ENCODE data around the gene SEC16A. TPM values are rescaled to one million over a fixed set of nuclear protein-coding genes. Genes with fewer than 3 reads are reported as not detected.

Gene SEC16A
- total and polyA plus RNA-seq, 7 experiments from 2014 or later, result 25.4 to 88.5 (median 83.0) TPM

DNA sequence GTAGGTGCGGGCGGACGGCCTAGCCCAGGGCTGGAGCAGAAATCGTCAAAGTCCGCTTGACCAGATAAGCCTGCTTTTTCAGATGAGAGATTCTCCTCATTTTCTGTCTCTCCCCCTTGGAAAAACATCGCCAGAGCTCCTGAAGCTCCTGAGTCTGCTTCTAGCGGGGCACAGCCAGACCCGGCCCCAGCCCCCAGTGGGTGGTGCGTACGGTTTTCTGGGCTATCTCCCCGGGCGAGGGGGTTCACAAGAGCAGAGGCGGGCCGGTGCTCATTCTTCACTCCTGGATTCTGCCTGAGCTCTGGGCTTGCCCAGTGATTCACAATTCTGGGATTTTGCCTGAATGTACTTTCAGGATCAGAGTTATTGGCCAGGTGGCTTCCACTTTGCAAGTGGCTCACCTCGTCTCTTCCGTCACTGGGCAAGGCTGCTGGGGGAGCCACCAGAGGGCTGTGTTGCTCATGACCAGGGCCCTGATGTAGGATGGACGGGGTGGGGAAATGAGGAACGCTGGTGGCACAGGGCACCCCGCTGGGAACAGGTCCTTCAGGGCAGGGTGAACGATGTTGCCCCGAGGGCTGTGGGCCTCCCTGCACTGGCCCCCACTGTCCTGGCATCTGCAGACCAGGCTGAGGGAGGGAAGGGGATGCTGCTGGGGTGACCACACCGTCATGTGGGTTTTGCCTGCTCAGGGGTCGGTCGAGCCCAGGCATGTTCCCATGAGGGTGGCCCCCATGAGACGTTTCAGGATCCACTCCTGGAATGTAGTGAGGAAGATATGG, 6.3 kb downstream of the SEC16A start:
- no peak for ATAC-seq
- Mint-ChIP-seq H3K27me3 (no peaks in the 10 kb centered on the region), H3K36me3 (peaks cover 0 to 21% (median 4%) of the 10 kb centered on the region in 5 donors), H3K4me3 (no peak overlapping the region), H3K9me3 (no peaks in the 10 kb centered on the region), H3K4me1 (peaks cover 12 to 40% (median 30%) of the 10 kb centered on the region in 7 donors), H3K27ac (peak overlapping the region in 1 of 9 donors; percentile 25)
- CTCF ChIA-PET, result no interaction called here
- intact Hi-C loops (cut with micrococcal nuclease), result no loop called here
- no peak overlapping the region for H3K4me3 ChIP-seq (ENCODE audit: low read length)
- H3K9me3 ChIP-seq (ENCODE audit: control insufficient read depth in 2 of 3, low read length in 3 of 3), result no peaks in the 10 kb centered on the region
- peaks cover 11 to 12% of the 10 kb centered on the region in 2 donors for H3K4me1 ChIP-seq (ENCODE audit: control insufficient read depth in 2 of 2, insufficient read depth in 2 of 2, low read length in 2 of 2)
- POLR2A ChIA-PET, result no interaction called here
- H3K27ac ChIP-seq (ENCODE audit: low read depth, low read length), result no peak overlapping the region
- no peaks in the 10 kb centered on the region for H3K27me3 ChIP-seq (ENCODE audit: control insufficient read depth in 2 of 2, insufficient read depth in 2 of 2, low read length in 2 of 2)
- no peak for DNase-seq
- H3K36me3 ChIP-seq (ENCODE audit: control insufficient read depth in 2 of 3, insufficient read depth in 3 of 3, low read length in 3 of 3), result peaks cover 3 to 67% (median 16%) of the 10 kb centered on the region in 3 experiments

DNA sequence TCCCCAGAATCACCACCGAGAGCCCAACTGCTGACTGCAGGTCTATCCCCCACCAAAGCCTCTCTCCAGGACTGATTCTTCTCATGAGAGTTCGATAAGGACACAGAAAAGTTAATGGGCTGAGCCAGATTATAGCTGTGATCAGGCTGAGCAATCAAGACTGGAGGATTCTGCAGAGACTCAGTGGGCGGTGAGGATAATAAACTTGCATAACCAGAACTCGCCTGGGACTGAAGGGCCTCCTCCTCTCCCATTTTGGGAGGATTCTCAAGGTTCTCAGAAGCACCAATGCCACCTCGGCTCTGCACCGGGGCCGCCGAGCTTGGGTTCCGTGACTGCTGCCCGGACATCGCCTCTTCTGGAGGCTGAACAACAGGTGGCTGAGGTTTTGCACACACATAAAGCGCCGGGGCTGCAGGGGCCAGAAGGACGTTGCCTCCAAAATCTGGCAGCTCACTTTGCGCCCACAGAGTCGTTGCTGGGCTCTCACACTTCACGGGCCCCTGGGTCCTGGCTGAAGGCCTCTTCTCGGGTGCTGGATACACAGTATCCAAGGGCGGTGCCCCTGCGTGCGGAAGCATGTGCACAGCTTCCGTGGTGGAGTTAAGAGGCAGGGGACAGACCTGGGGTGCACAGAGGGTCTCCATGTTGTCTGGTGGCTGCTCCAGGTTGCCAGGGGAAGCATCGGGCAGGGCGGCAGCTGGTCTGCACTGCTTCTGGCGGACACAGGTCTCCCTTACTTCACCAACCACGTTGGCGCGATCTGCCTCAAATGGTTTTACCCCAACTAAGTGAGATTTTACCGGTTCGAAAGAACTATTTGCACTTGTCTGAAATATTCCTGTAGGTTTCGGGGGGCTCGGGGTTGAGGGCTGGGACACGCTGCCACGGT, 7.6 kb downstream of the SEC16A start:
- Histone ChIP-seq H3K4me1 (ENCODE audit: control insufficient read depth in 2 of 2, insufficient read depth in 2 of 2, low read length in 2 of 2) (peaks cover 2 to 6% of the 10 kb centered on the region in 2 donors), H3K9me3 (ENCODE audit: control insufficient read depth in 2 of 3, low read length in 3 of 3) (no peaks in the 10 kb centered on the region), H3K27ac (ENCODE audit: low read depth, low read length) (no peak overlapping the region), H3K4me3 (ENCODE audit: low read length) (no peak overlapping the region), H3K27me3 (ENCODE audit: control insufficient read depth in 2 of 2, insufficient read depth in 2 of 2, low read length in 2 of 2) (no peaks in the 10 kb centered on the region), H3K36me3 (ENCODE audit: control insufficient read depth in 2 of 3, insufficient read depth in 3 of 3, low read length in 3 of 3) (peaks cover 13 to 80% (median 24%) of the 10 kb centered on the region in 3 experiments)
- Mint-ChIP-seq H3K4me3 (no peak overlapping the region), H3K4me1 (peaks cover 9 to 28% (median 22%) of the 10 kb centered on the region in 7 donors), H3K9me3 (no peaks in the 10 kb centered on the region), H3K27ac (no peak overlapping the region), H3K36me3 (peaks cover 0 to 21% (median 4%) of the 10 kb centered on the region in 5 donors), H3K27me3 (no peaks in the 10 kb centered on the region)
- DNase-seq (no peak), ATAC-seq (no peak)
- ChIA-PET CTCF (interaction anchor here (0.9 kb wide), 1 partner anchor 14 kb away, joined by 7 read pairs; no protein-coding TSS in a partner anchor), POLR2A (interaction anchor here (0.9 kb wide), 1 partner anchor 10 kb away, joined by 3 read pairs; no protein-coding TSS in a partner anchor)
- intact Hi-C loops (cut with micrococcal nuclease), result no loop called here

DNA sequence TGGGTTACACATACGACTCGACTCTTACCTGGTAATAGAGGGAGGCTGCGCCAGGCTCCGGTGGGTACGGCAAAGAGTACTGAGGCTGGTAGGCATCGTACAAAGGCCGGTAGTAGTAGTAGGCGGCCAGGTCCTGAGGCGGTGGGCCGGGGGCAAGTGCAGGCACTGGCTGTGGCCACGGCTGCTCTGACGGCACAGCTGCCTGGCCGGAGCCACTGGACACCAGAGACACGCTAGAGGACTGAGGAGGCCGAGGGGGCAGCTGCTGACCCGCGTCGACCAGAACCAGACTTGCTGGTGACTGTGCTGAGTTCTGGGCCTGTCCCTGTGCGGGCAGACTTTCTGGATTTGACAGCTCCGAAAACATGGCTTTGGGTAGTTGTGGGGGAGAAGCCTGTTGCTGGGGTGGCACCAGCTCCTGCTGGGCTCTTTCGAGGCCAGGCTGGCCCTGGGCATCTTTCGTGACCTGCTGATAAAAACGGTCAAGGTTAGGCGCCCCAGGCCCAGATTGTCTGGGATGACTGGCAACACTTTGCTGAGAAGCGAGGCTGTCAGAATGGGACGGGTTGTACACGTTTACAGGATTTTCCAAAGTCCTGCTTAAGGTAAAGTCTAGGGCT, 8.7 kb downstream of the SEC16A start:
- Histone ChIP-seq H3K9me3 (ENCODE audit: control insufficient read depth in 2 of 3, low read length in 3 of 3) (no peaks in the 10 kb centered on the region), H3K4me1 (ENCODE audit: control insufficient read depth in 2 of 2, insufficient read depth in 2 of 2, low read length in 2 of 2) (no peaks in the 10 kb centered on the region), H3K36me3 (ENCODE audit: control insufficient read depth in 2 of 3, insufficient read depth in 3 of 3, low read length in 3 of 3) (peaks cover 18 to 91% (median 29%) of the 10 kb centered on the region in 3 experiments), H3K4me3 (ENCODE audit: low read length) (no peak overlapping the region), H3K27ac (ENCODE audit: low read depth, low read length) (no peak overlapping the region), H3K27me3 (ENCODE audit: control insufficient read depth in 2 of 2, insufficient read depth in 2 of 2, low read length in 2 of 2) (no peaks in the 10 kb centered on the region)
- H3K27ac Mint-ChIP-seq, result no peak overlapping the region
- H3K36me3 Mint-ChIP-seq, result peaks cover 0 to 26% (median 4%) of the 10 kb centered on the region in 5 donors
- H3K4me3 Mint-ChIP-seq, result no peak overlapping the region
- ChIA-PET CTCF (no interaction called here), POLR2A (no interaction called here)
- intact Hi-C loops (cut with micrococcal nuclease), result no loop called here
- H3K4me1 Mint-ChIP-seq, result peaks cover 5 to 17% (median 15%) of the 10 kb centered on the region in 7 donors
- H3K9me3 Mint-ChIP-seq, result no peaks in the 10 kb centered on the region
- ATAC-seq (no peak), DNase-seq (no peak)
- no peaks in the 10 kb centered on the region for H3K27me3 Mint-ChIP-seq

DNA sequence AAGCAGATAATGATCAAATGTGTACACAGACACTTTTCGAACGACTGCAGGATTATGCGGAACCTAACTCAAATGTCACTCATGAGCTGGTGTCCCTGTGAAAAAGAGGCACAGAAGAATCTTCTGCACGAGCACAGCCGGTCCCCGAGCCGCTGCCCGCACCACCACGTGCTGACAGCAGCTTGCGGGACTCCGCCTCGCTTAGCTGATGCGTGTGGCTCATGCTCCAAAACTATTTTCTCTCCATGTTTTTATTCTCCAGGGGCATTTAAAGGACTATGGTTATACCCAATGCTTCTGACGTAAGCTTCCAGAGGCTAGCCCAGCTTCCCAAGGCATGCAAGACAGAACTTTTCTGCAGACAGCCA, 9.5 kb downstream of the SEC16A start:
- Histone ChIP-seq H3K27me3 (ENCODE audit: control insufficient read depth in 2 of 2, insufficient read depth in 2 of 2, low read length in 2 of 2) (no peaks in the 10 kb centered on the region), H3K36me3 (ENCODE audit: control insufficient read depth in 2 of 3, insufficient read depth in 3 of 3, low read length in 3 of 3) (peaks cover 18 to 95% (median 29%) of the 10 kb centered on the region in 3 experiments), H3K27ac (ENCODE audit: low read depth, low read length) (no peak overlapping the region), H3K9me3 (ENCODE audit: control insufficient read depth in 2 of 3, low read length in 3 of 3) (no peaks in the 10 kb centered on the region), H3K4me3 (ENCODE audit: low read length) (no peak overlapping the region), H3K4me1 (ENCODE audit: control insufficient read depth in 2 of 2, insufficient read depth in 2 of 2, low read length in 2 of 2) (no peaks in the 10 kb centered on the region)
- CTCF ChIA-PET, result no interaction called here
- Mint-ChIP-seq H3K36me3 (peaks cover 0 to 23% (median 0%) of the 10 kb centered on the region in 5 donors), H3K4me3 (no peak overlapping the region), H3K9me3 (no peaks in the 10 kb centered on the region), H3K27ac (no peak overlapping the region), H3K27me3 (no peaks in the 10 kb centered on the region), H3K4me1 (peaks cover 3 to 9% (median 7%) of the 10 kb centered on the region in 7 donors)
- ATAC-seq (no peak), DNase-seq (no peak)
- POLR2A ChIA-PET, result no interaction called here
- intact Hi-C loops (cut with micrococcal nuclease), result no loop called here

DNA sequence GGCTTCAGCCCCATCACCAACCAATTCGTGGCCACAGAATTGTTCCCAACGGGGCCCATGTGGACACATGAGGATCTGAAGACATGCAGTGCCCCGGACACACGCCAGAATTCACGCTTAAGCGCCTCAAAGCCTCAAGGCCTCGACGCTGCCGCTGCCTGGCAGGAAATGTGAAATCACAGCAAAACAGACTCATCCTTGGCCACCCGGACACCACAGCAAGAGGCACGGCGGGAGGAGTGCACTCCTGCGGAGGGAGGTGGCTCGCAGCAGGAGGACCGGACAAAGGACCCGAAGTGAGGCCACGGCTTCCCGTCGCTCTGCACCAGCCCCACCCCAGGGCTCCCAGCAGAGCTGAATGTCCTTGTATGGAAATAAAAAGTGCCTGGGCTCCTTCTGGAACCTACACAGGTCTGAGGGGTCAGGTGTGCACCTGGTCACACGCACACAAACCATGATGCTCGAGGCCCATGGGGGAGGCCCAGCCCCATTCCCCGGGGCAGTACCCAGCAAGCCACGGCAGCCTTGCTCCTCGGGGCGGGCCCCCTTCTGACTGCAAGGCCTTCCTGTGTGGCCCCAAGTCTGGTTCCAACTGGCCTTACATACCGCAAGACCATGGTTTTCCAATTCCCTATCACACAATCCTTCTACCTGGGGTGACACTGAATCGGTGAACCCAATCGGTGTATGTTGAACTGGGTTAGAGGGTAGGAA, 10.0 kb downstream of the SEC16A start:
- H3K4me3 Mint-ChIP-seq, result no peak overlapping the region
- Histone ChIP-seq H3K27ac (ENCODE audit: low read depth, low read length) (no peak overlapping the region), H3K36me3 (ENCODE audit: control insufficient read depth in 2 of 3, insufficient read depth in 3 of 3, low read length in 3 of 3) (peaks cover 18 to 96% (median 29%) of the 10 kb centered on the region in 3 experiments), H3K27me3 (ENCODE audit: control insufficient read depth in 2 of 2, insufficient read depth in 2 of 2, low read length in 2 of 2) (no peaks in the 10 kb centered on the region), H3K9me3 (ENCODE audit: control insufficient read depth in 2 of 3, low read length in 3 of 3) (no peaks in the 10 kb centered on the region), H3K4me1 (ENCODE audit: control insufficient read depth in 2 of 2, insufficient read depth in 2 of 2, low read length in 2 of 2) (no peaks in the 10 kb centered on the region), H3K4me3 (ENCODE audit: low read length) (no peak overlapping the region)
- H3K27me3 Mint-ChIP-seq, result no peaks in the 10 kb centered on the region
- POLR2A ChIA-PET, result no interaction called here
- no peak overlapping the region for H3K27ac Mint-ChIP-seq
- DNase-seq, result no peak
- H3K4me1 Mint-ChIP-seq, result peaks cover 3 to 6% (median 5%) of the 10 kb centered on the region in 7 donors
- no peak for ATAC-seq
- H3K9me3 Mint-ChIP-seq, result no peaks in the 10 kb centered on the region
- intact Hi-C loops (cut with micrococcal nuclease), result no loop called here
- CTCF ChIA-PET, result no interaction called here
- H3K36me3 Mint-ChIP-seq, result peaks cover 0 to 23% (median 0%) of the 10 kb centered on the region in 5 donors

All from naive thymus-derived CD4-positive, alpha-beta T cell (primary cell).